Measurements from ENCODE around the gene ENAH. TPM values are rescaled to one million over a fixed set of nuclear protein-coding genes. Genes with fewer than 3 reads are reported as not detected.

ENAH gene
- total RNA-seq, 4 donors from 2014 or later: 28.4 to 53.3 (median 32.6) TPM

GRCh38 chr1:225450491-225451191, 202.3 kb downstream of the ENAH start:
- TF ChIP-seq CTCF (IDR thresholded peaks at IDR 0.05; ENCODE audit: low read depth): no peak

GRCh38 chr1:225449774-225450173, 203.1 kb downstream of the ENAH start:
- TF ChIP-seq CTCF (IDR thresholded peaks at IDR 0.05; ENCODE audit: low read depth): no peak

GRCh38 chr1:225449261-225449660, 203.7 kb downstream of the ENAH start:
- no peak for TF ChIP-seq CTCF (IDR thresholded peaks at IDR 0.05; ENCODE audit: low read depth)

- TF ChIP-seq CTCF (IDR thresholded peaks at IDR 0.05; ENCODE audit: low read depth): no peak
Measured at GRCh38 chr1:225448146-225448805, 204.6 kb downstream of the ENAH start.

GRCh38 chr1:225447650-225448089, 205.3 kb downstream of the ENAH start:
- no peak for TF ChIP-seq CTCF (IDR thresholded peaks at IDR 0.05; ENCODE audit: low read depth)

GRCh38 chr1:225446981-225447615, 205.8 kb downstream of the ENAH start:
- TF ChIP-seq CTCF (IDR thresholded peaks at IDR 0.05; ENCODE audit: low read depth): no peak

- no peak for TF ChIP-seq CTCF (IDR thresholded peaks at IDR 0.05; ENCODE audit: low read depth)
Measured at GRCh38 chr1:225446595-225446960, 206.3 kb downstream of the ENAH start.

All from subcutaneous adipose tissue (tissue), 4 donors.